Fibroblast of villous mesenchyme (primary cell): ENCODE data around the gene OR9Q2. TPM values are rescaled to one million over a fixed set of nuclear protein-coding genes. Genes with fewer than 3 reads are reported as not detected.

Experiments used
- DNase-seq: peaks from one replicate; pipeline ENCODE4 v3.0.0-alpha.2; 2010; ENCODE audit warnings: low read depth
- H3K4me3 ChIP-seq: 2 replicates; pipeline ENCODE4 v1.5.1; 2011; ENCODE audit warnings: low read depth, mild to moderate bottlenecking, low read length
- CTCF ChIP-seq: IDR thresholded peaks from 2 replicates; pipeline ENCODE4 v1.5.1; 2012; ENCODE audit warnings: low read depth, mild to moderate bottlenecking, low read length; ENCODE audit not compliant: insufficient read depth
- total RNA-seq: library from RNA; depleted of rRNA; stranded (reverse); fragments of >200 nt; gene quantifications from 2 replicates; pipeline ENCODE4 v1.2.3, GENCODE V29; 2012

Gene OR9Q2
- not detected in 2 replicates for total RNA-seq

DNA sequence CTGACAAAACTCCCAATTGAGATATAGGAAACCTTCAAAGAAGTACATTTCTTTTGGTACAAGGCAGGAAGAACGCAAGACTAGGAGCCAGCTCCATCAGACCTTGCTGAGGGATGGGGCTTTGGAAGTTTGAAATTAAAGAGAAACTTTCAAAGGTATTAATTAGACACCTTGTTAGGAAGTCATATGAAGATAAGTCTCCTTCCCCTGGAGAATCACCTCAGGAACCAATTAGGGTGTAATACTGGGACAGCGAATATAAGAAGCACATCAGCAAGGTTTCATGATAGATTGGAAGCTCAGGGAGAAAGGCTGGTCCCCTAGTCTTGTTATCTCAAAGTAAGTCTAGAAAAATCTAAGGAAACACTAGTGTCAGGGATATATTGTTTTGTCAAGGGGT, at the start of gene OR9Q2:
TSS of gene OR9Q2 (plus strand) at position 301 of the 400 bp plus-strand sequence. CDS start 1,421 bp downstream, outside the sequence.
- no peak for TF ChIP-seq CTCF
- H3K4me3 ChIP-seq, result no peak within 1 kb of the TSS
- no peak for DNase-seq

DNA sequence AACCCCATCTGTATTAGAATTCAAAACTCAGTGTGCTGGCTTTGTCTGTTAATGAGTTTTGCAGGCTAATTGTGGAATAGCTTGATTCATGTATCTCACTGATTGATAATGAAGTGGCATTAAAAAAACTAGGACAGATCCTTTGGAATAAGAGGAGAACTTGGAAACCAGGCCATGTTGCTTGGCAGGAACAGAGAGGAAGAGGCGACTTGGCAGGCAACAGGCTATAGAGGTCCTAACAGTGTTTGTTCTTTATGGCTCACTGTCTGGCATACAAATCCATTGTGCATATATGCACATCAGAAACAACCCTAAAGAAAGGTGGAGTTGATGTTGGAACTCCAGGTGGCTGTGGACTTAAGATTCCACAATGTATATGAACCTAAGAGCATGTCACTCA, 46.1 kb upstream of the OR9Q2 start:
- H3K4me3 ChIP-seq, result no peak overlapping the region
- TF ChIP-seq CTCF, result no peak
- DNase-seq, result no peak

- no peak for DNase-seq
- TF ChIP-seq CTCF, result no peak
- H3K4me3 ChIP-seq, result no peak overlapping the region
Measured at GRCh38 chr11:58152781-58153180, 36.1 kb upstream of the OR9Q2 start.

- no peak overlapping the region for H3K4me3 ChIP-seq
- TF ChIP-seq CTCF, result no peak
- no peak for DNase-seq
Measured at GRCh38 chr11:58164389-58164788, 24.5 kb upstream of the OR9Q2 start.

DNA sequence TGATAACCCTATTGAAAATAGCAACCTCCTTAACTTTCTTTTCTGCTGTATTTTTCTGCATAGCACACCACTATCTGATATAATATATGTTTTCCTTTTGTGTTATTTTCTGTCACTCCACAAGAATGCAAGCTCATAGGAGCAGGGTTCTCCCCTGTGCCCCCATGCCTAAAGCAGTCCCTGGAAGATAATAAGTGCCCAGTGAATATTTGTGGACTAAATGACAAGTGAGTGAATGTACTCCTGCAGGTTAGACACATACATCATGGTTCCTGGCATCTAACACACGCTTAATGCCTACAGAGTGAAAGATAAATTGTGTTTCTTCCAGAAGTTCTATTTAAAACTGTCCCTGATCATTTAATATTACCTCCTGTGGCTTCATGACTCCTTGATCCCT, 23.9 kb upstream of the OR9Q2 start:
- no peak for TF ChIP-seq CTCF
- no peak for DNase-seq
- H3K4me3 ChIP-seq, result no peak overlapping the region

DNA sequence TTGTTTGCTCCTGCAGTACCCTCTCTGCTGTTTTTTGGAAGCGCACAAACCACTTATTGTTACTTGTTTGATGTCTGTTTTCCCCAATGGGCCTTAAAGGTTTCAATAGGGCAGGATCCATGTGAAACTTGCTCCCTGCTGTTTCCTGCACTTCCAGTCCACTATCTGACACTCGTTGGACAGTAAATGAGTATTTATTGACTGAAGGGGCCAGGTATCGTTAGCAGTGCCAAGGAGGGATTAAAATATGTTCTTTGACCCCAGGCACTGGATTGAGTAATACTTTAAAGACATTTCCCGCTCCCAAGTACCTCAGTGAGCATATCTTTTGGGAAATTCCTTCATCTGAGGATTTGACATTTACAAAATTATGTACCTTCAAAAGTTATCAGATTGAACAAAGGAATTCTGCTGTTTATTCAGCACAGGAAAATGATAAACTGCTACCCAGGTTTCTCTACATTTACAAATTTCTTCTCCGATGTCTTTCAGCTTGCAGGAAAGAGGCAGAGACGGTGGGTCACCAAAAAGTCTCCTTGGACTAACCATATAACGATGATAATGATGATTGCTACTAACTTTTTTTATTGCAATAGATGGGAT, 23.3 kb upstream of the OR9Q2 start:
- no peak overlapping the region for H3K4me3 ChIP-seq
- no peak for TF ChIP-seq CTCF
- no peak for DNase-seq

- H3K4me3 ChIP-seq, result no peak overlapping the region
- DNase-seq, result no peak
- no peak for TF ChIP-seq CTCF
Measured at GRCh38 chr11:58177409-58178054, 11.3 kb upstream of the OR9Q2 start.
